ENCODE results near the gene FAM171A2. TPM values are rescaled to one million over a fixed set of nuclear protein-coding genes. Genes with fewer than 3 reads are reported as not detected.

FAM171A2 gene
- polyA plus RNA-seq, 1 donor from 2014 or later, result 0.06 TPM

DNA sequence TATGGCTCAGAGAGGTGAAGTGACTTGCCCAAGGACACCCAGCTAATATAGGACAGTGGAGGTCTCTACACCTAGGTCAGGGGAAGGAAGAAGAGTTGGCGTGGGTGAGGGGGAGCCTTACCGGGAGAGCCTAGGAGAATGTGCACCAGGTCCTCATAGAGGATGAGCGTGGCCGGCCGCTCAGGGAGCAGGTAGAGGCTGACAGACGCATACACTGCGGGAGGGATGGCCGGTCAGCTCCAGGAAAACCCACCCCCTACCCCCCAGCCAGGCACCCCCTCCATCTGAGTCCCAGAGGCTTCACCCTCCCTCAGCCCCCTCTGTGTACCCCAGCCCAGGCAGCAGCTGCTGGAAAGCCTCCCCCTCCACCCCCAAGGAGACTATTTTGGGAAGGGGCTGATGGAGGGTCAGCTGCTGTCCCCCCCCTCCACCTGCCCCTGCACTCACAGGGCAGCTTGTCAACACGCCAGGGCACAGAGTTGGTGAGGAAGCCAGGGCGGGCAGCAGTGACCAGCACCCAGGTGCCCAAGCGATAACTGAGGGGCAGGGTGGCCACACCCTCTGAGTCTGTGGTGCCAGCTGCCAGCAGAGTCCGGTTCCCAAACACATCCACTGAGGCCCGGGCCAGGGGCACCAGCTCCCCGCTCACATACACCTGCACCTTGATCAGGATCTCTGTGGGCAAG is 4.1 kb downstream of the FAM171A2 start:
- peaks cover 5% of the 10 kb centered on the region for H3K27me3 Mint-ChIP-seq
- H3K36me3 Mint-ChIP-seq, result no peaks in the 10 kb centered on the region
- H3K9me3 Mint-ChIP-seq, result no peaks in the 10 kb centered on the region
- H3K4me1 Mint-ChIP-seq, result peaks cover 5 to 8% (median 5%) of the 10 kb centered on the region in 3 donors
- no peak overlapping the region for H3K27ac Mint-ChIP-seq
- peak overlapping the region in 3 of 4 donors; percentile 3 to 25 (median 7) for H3K4me3 Mint-ChIP-seq

DNA sequence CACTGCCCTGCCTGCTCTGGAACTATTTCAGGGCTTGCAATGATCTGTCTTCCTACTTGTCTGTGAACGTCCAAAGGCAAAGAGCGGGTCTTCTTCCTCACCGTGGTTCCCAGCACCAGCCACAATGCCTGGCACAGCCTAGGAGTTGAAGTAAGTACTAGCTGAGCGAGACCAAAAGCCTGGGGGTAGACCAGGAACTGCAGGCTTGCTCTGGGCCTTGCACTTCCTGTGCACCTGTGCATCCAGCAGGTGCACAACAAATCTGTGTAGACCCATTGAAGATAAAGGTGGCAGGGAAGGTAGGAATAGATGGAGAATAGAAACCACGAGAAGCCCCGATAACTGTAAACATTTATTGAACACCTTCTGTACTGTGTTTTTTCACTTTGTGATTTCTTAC is 4.6 kb downstream of the FAM171A2 start:
- H3K4me3 Mint-ChIP-seq, result peak overlapping the region in 3 of 4 donors; percentile 7 to 83 (median 25)
- H3K27me3 Mint-ChIP-seq, result peaks cover 5% of the 10 kb centered on the region
- no peak overlapping the region for H3K27ac Mint-ChIP-seq
- peaks cover 5 to 8% (median 5%) of the 10 kb centered on the region in 3 donors for H3K4me1 Mint-ChIP-seq
- H3K36me3 Mint-ChIP-seq, result no peaks in the 10 kb centered on the region
- H3K9me3 Mint-ChIP-seq, result no peaks in the 10 kb centered on the region

DNA sequence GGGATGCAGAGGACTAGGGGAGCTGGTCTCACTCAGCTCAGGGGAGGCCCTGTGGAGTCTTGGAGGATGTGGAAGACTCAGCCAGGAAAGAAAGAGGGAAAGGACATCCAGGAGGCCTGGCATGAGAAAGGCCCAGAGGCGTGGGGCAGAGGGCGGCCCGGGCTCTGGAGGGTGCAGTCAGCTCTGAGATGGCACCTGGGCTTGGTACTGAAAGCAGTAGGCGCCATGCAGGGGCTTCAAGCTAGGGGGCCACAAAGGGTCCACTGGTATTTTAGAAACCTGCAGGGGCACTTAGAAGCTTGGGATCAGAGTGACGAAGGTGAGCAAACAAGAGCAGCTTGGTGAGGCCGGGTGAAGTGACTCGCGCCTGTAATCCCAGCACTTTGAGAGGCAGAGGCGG is 5.6 kb downstream of the FAM171A2 start:
- Mint-ChIP-seq H3K27ac (no peak overlapping the region), H3K36me3 (no peaks in the 10 kb centered on the region), H3K4me3 (no peak overlapping the region), H3K4me1 (peaks cover 5 to 8% (median 7%) of the 10 kb centered on the region in 3 donors), H3K9me3 (no peaks in the 10 kb centered on the region), H3K27me3 (peaks cover 5% of the 10 kb centered on the region)

DNA sequence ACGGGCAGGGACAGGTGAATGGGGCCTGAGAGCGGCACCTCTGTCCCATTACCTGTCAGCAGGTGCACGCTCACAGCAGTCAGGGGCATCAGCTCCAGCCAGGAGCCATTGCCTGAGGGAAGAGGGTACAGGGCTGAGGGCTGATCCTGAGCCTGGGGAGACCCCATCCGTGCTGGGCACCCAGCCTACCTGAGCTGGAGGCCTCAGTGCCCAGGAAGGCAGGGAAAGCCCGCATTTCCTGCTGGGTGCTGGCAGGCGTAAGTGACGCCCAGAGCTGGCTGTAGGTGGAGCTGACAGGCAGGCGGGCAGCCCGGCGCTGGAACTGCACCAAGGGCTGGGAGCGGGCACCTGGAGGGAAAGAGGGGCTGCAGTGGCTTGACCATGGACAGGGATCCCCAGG is 7.4 kb downstream of the FAM171A2 start:
- H3K4me1 Mint-ChIP-seq, result peaks cover 5 to 10% (median 10%) of the 10 kb centered on the region in 3 donors
- H3K4me3 Mint-ChIP-seq, result peak overlapping the region; percentile 16 to 78 (median 44)
- H3K27ac Mint-ChIP-seq, result no peak overlapping the region
- H3K9me3 Mint-ChIP-seq, result no peaks in the 10 kb centered on the region
- H3K27me3 Mint-ChIP-seq, result peaks cover 5% of the 10 kb centered on the region
- no peaks in the 10 kb centered on the region for H3K36me3 Mint-ChIP-seq

DNA sequence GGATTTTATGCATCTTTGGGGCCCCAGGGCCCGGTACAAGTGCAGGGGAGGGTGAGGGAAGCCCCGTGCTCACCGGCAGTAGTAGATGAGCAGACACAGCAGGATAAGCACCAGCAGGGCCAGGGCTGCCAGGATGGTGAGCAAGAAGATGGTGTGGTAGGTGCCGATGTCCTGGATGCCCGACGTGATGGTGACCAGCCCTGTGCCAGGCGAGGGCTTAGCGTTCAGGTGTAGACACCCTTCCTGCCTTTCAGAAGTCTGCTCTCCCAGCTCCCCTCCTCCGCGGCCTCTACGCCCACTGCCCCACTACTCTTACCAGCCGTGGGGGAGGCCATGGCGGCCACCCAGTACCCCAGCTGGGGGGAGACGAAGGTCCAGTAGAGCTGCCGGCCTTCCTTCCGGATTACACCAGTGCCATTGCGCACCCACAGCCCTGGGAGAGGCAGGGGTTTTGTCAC is 8.0 kb downstream of the FAM171A2 start:
- Mint-ChIP-seq H3K9me3 (no peaks in the 10 kb centered on the region), H3K36me3 (no peaks in the 10 kb centered on the region), H3K4me3 (peak overlapping the region in 2 of 4 donors; percentile 78 to 79), H3K4me1 (peaks cover 7 to 12% (median 10%) of the 10 kb centered on the region in 3 donors), H3K27me3 (peaks cover 5% of the 10 kb centered on the region), H3K27ac (no peak overlapping the region)

DNA sequence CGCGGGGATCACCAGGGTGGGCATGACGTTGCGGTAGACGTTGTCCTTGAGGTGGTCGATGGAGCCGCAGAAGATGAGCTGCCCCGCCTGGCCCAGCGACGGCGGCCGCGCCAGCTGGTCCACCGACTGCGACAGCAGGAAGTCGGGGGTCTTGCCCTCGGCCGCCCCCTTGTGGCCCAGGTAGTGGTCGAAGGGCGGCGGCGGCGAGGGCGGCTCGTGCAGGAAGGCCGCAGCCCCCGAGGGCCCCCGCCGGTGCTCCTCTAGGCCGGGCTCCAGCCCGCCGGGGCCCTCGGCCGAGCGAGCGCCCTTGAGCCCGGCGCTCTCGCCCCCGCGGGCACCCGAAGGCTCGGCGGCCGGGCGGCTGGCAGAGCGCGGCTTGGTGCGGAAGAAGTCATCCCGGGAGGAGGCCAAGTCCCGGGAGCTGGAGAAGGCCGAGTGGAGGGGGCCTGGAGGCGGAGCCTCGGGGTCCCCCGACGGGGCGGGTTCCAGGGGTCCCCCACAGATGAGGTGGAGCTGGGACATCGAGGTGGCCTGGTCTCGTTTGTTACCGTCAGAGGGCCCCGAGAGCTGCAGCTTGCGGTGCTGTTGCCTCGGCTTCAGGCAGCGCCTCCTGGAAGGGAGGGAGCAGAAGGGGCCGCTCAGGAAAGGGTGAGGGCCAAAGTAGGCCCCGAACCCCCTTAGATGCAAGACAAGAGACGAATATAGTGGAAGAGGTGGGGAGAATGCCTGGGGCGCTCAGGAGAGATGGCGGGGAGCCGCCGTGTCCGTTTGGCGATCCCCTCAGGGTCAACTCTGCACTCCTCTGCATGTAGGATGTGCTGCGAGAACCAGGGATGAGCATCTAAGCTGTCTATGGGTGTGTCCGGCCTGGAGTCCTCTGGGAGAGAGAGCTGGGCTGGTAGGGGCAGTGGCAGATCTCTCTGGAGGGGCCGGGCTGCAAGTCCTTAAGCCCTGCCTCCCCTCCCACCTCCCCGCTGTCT is 8.8 kb downstream of the FAM171A2 start:
- Mint-ChIP-seq H3K27me3 (peaks cover 5% of the 10 kb centered on the region), H3K27ac (no peak overlapping the region), H3K4me3 (peak overlapping the region; percentile 78 to 90 (median 81)), H3K9me3 (no peaks in the 10 kb centered on the region), H3K36me3 (no peaks in the 10 kb centered on the region), H3K4me1 (peaks cover 9 to 13% (median 11%) of the 10 kb centered on the region in 3 donors)

DNA sequence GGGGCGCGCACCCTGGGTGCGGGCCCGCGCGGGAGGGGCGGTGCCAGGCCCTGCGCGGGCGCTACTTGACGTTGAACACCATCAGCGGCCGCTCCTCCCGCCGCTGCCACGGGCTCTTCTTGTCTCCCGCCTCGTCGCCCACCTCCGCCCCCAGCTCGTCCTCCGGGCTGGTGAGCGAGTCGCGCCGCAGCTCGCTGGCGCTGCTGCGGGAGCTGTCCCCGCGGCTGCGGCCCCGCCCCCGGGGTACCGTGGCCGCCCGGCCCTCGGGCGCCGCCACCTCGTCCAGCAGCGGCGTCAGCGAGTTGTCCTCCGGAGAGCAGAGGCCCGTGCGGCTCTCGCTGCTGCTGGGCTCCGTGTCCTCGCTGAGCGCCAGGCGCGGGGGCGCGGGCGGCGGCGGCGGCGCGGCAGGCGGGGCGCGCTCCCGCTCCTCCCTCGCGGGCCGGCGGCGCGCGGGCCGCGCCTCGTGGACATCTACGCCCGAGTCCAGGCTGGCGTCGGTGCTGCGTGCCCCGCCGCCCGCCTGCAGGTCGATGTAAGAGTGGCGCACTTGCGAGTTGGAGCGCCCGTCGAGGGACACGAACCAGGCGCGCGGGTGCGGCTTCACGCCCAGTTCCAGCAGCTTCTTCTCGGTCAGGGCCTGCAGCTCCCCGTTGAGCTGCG is 9.9 kb downstream of the FAM171A2 start:
- Mint-ChIP-seq H3K36me3 (no peaks in the 10 kb centered on the region), H3K4me1 (peaks cover 6 to 11% (median 8%) of the 10 kb centered on the region in 3 donors), H3K27ac (no peak overlapping the region), H3K4me3 (peak overlapping the region; percentile 49 to 78 (median 72)), H3K27me3 (peaks cover 2% of the 10 kb centered on the region), H3K9me3 (no peaks in the 10 kb centered on the region)

DNA sequence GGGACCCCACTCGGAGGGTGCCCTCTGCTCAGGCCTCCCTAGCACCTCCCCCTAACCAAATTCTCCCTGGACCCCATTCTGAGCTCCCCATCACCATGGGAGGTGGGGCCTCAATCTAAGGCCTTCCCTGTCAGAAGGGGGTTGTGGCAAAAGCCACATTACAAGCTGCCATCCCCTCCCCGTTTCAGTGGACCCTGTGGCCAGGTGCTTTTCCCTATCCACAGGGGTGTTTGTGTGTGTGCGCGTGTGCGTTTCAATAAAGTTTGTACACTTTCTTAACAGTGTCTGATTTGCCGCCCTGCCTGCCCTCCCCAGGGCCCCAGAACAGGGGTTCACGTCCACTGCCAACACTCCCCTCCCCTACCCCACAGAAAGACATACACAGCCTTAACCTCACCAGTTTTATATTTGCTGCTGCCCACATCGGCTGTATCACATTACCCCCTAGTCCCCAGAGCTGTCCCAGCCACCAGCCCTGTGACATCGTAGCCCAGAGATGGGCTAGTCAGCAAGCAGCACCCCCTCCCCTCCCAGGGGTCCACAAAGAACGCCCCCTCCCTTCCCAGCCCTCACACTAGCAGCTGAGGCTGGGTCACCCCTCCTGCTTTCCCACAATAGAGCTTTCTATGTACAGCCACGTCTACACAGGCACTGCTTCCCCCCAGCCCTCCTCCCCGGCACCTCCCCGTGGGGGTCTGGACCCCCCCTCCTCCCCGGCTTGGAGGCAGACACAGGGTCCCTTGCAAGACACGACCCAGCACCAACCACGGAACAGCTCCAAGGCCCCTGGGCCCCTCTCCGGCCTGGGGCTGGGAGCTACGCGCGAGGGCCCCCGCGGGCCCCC is 10.6 kb downstream of the FAM171A2 start:
- Mint-ChIP-seq H3K27me3 (no peaks in the 10 kb centered on the region), H3K27ac (peak overlapping the region in 1 of 3 donors; percentile 81), H3K36me3 (no peaks in the 10 kb centered on the region), H3K4me3 (peak overlapping the region; percentile 36 to 88 (median 69)), H3K9me3 (no peaks in the 10 kb centered on the region), H3K4me1 (peaks cover 12 to 19% (median 14%) of the 10 kb centered on the region in 3 donors)

DNA sequence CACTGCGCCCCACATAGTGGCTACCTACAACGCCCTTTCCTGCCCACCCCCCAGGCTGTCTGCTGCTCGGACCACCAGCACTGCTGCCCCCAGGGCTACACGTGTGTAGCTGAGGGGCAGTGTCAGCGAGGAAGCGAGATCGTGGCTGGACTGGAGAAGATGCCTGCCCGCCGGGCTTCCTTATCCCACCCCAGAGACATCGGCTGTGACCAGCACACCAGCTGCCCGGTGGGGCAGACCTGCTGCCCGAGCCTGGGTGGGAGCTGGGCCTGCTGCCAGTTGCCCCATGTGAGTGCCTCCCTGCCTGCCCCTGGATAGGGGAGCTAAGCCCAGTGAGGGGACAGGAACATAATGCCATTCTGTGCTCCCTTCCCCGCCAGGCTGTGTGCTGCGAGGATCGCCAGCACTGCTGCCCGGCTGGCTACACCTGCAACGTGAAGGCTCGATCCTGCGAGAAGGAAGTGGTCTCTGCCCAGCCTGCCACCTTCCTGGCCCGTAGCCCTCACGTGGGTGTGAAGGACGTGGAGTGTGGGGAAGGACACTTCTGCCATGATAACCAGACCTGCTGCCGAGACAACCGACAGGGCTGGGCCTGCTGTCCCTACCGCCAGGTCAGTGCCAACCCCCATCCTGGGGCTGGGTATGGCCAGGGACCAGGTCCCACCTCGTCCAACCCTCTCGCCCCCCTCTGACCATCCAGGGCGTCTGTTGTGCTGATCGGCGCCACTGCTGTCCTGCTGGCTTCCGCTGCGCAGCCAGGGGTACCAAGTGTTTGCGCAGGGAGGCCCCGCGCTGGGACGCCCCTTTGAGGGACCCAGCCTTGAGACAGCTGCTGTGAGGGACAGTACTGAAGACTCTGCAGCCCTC is 11.5 kb downstream of the FAM171A2 start:
- Mint-ChIP-seq H3K4me3 (peak overlapping the region in 3 of 4 donors; percentile 36 to 83 (median 54)), H3K4me1 (peaks cover 12 to 23% (median 17%) of the 10 kb centered on the region in 3 donors)

DNA sequence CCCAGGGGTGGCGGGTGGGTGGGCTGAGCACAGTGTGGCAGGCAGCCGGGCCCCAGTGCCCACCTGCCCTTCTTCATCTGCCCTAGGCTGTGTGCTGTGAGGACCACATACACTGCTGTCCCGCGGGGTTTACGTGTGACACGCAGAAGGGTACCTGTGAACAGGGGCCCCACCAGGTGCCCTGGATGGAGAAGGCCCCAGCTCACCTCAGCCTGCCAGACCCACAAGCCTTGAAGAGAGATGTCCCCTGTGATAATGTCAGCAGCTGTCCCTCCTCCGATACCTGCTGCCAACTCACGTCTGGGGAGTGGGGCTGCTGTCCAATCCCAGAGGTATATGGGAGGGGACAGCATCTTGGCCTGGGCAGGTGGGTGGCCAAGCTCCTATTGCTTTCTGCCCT is 12.2 kb downstream of the FAM171A2 start:
- peak overlapping the region in 1 of 3 donors; percentile 73 for H3K27ac Mint-ChIP-seq
- H3K4me3 Mint-ChIP-seq, result no peak overlapping the region
- H3K9me3 Mint-ChIP-seq, result no peaks in the 10 kb centered on the region
- no peaks in the 10 kb centered on the region for H3K27me3 Mint-ChIP-seq
- peaks cover 13 to 30% (median 21%) of the 10 kb centered on the region in 3 donors for H3K4me1 Mint-ChIP-seq
- no peaks in the 10 kb centered on the region for H3K36me3 Mint-ChIP-seq

More for the DNA sequence above, 11.5 kb downstream of the FAM171A2 start:
- H3K9me3 Mint-ChIP-seq, result no peaks in the 10 kb centered on the region
- H3K27ac Mint-ChIP-seq, result peak overlapping the region in 1 of 3 donors; percentile 73
- no peaks in the 10 kb centered on the region for H3K36me3 Mint-ChIP-seq
- H3K27me3 Mint-ChIP-seq, result no peaks in the 10 kb centered on the region

DNA sequence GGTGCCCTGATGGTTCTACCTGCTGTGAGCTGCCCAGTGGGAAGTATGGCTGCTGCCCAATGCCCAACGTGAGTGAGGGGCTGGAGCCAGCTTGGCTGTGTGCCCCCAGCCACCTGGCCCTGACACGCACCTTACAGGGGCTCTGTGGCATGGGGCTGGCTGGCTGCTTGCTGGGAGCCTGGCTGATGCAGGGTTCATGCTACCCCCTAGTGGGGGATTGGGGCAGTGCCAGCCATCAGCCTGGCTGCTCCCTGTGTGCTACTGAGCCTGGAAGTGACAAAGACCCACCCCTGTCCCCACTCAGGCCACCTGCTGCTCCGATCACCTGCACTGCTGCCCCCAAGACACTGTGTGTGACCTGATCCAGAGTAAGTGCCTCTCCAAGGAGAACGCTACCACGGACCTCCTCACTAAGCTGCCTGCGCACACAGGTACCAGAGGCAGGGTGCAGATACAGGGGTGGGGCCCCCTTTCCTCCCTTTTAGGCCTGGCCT is 12.9 kb downstream of the FAM171A2 start:
- Mint-ChIP-seq H3K27ac (peak overlapping the region in 2 of 3 donors; percentile 57 to 80), H3K9me3 (no peaks in the 10 kb centered on the region), H3K36me3 (no peaks in the 10 kb centered on the region), H3K27me3 (no peaks in the 10 kb centered on the region), H3K4me3 (peak overlapping the region in 1 of 4 donors; percentile 85), H3K4me1 (peaks cover 20 to 36% (median 28%) of the 10 kb centered on the region in 3 donors)

DNA sequence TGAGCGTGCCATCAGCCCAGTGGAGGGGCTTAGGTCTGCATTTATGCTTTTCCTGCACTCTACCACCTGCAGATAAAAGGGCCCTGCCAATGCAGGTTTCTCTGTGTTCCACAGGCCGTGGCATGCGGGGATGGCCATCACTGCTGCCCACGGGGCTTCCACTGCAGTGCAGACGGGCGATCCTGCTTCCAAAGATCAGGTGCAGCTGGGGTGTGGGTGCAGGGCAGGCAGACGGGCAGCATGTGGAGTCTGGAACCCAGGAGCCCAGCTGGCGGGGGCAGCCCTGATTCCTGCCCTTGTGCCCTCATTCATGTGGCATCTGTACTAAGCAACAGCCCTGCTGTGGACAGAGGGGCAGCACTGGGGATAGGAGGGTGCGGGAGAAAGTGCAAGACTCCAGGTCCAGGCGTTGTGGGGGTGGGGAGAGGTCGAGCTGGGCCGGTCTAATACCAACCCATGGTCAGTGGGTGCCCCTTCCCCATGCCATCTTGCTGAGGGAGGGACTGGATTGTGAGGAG is 14.0 kb downstream of the FAM171A2 start:
- H3K36me3 Mint-ChIP-seq, result no peaks in the 10 kb centered on the region

DNA sequence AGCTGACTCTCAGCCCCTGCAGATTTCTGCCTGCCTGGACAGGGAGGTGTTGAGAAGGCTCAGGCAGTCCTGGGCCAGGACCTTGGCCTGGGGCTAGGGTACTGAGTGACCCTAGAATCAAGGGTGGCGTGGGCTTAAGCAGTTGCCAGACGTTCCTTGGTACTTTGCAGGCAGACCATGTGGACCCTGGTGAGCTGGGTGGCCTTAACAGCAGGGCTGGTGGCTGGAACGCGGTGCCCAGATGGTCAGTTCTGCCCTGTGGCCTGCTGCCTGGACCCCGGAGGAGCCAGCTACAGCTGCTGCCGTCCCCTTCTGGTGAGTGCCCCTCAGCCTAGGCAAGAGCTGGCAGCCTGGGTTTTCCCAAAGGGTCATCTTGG is 14.7 kb downstream of the FAM171A2 start:
- no peaks in the 10 kb centered on the region for H3K36me3 Mint-ChIP-seq
- H3K4me1 Mint-ChIP-seq, result peaks cover 31 to 41% (median 37%) of the 10 kb centered on the region in 3 donors
- peak overlapping the region in 2 of 3 donors; percentile 92 to 94 for H3K27ac Mint-ChIP-seq
- no peaks in the 10 kb centered on the region for H3K9me3 Mint-ChIP-seq
- no peaks in the 10 kb centered on the region for H3K27me3 Mint-ChIP-seq
- H3K4me3 Mint-ChIP-seq, result peak overlapping the region in 2 of 4 donors; percentile 72 to 99

More for the DNA sequence above, 14.0 kb downstream of the FAM171A2 start:
- peaks cover 31 to 40% (median 33%) of the 10 kb centered on the region in 3 donors for H3K4me1 Mint-ChIP-seq
- peak overlapping the region in 2 of 3 donors; percentile 13 to 67 for H3K27ac Mint-ChIP-seq
- no peaks in the 10 kb centered on the region for H3K9me3 Mint-ChIP-seq
- H3K4me3 Mint-ChIP-seq, result no peak overlapping the region
- H3K27me3 Mint-ChIP-seq, result no peaks in the 10 kb centered on the region

All from IgD-negative memory B cell (primary cell).